Esophagus squamous epithelium (tissue), 4 donors: ENCODE results near the gene WDR64.

Source experiments
- CTCF ChIP-seq, 6 experiments: fragments of 450-650 bp in 4 of 6; fragments of 200-600 bp in 2 of 6; sonication (generic) in 2 of 6; IDR thresholded peaks; one replicate each; pipeline ENCODE4 v1.5.1; 2016 to 2019; ENCODE audit warnings: antibody characterized with exemption in 6 of 6, mild to moderate bottlenecking in 4 of 6, moderate library complexity in 4 of 6
- POLR2A ChIP-seq, 4 donors: fragments of 450-650 bp; IDR thresholded peaks; one replicate each; pipeline ENCODE4 v1.6.1; 2017; ENCODE audit warnings: antibody characterized with exemption in 4 of 4, mild to moderate bottlenecking in 4 of 4, moderate library complexity in 3 of 4

GRCh38 chr1:241840164-241840563 lies 188.1 kb downstream of the WDR64 start:
- TF ChIP-seq CTCF (IDR thresholded peaks at IDR 0.05): no peak
- no peak for TF ChIP-seq POLR2A (IDR thresholded peaks at IDR 0.05)
